Measurements from ENCODE around the gene MLIP. TPM values are rescaled to one million over a fixed set of nuclear protein-coding genes. Genes with fewer than 3 reads are reported as not detected.

Gene MLIP
- polyA plus RNA-seq, 4 donors: 0.25 to 1.3 (median 0.78) TPM

DNA sequence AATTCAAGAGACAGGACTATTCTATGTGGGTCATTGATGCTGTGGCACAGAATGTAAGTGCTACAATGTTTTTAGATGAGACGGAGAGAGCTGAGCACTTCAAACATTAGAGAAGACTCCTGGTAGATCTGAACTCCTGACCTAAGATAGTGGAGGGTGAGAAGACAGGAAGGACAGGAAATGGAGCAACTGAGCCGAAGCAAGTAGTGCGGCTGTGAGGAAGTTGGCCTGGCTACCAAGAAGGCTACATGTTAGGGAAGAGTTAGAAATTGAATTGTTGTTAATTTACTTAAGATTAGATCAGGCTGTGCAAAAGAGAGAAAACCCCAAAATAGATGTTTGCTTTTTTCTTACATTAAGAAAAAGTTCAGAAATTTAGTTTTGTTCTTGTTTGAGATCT, 14.4 kb upstream of the MLIP start:
- DNase-seq (ENCODE audit: low read depth in 4 of 4, low spot score in 3 of 4): no peak

- no peak for DNase-seq (ENCODE audit: low read depth in 4 of 4, low spot score in 3 of 4)
Observed at GRCh38 chr6:54097753-54098152, 13.5 kb upstream of the MLIP start.

- no peak for DNase-seq (ENCODE audit: low read depth in 4 of 4, low spot score in 3 of 4)
Observed at GRCh38 chr6:54098450-54099044, 12.7 kb upstream of the MLIP start.

- DNase-seq (ENCODE audit: low read depth in 4 of 4, low spot score in 3 of 4): no peak
Observed at GRCh38 chr6:54099225-54099624, 12.0 kb upstream of the MLIP start.

DNA sequence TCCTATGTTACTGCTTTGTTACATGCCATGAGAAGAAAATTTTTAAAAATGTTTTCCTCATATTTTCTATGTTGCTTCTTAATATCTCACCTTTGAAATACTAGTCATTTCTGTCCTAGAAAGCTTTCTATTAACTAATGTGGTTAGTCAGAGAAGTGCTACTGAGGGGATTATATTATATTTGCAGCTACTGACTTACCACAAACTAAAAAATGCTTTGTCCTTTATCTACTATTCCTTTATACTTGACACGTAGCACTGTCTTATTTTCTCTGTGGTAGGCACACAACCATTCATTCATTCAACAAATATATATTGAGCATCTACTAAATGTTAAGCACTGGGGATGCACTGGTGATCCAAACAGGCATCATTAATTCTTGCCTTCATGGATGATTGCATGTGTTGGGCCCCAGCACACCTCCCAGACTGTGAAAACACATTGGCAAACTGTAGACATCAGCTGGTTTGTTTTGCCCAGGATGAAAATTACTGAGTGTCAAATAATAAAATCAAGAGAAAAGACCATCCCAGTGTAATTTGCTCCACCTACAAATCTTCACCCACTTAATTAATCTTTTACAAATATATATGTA, 10.7 kb upstream of the MLIP start:
- DNase-seq (ENCODE audit: low read depth in 4 of 4, low spot score in 3 of 4): no peak

DNA sequence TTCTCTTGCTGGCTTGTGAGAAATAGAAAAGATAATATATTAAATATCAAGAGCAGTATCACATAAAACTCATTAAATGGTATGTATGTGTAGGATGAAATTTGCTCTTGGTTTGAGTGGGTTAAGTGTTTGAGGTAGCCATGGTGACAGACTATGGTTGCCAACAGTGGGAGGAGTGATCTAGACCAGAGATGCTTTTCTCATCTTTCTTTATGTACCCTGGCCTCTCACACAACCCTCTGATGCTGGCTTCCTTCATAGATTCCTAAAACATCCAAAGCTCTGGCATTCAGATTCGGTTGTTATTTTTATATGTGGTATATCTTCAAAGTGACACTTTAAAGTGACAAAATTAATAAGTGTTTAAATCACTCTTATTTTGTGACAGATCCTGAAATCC, 9.0 kb upstream of the MLIP start:
- no peak for DNase-seq (ENCODE audit: low read depth in 4 of 4, low spot score in 3 of 4)

DNA sequence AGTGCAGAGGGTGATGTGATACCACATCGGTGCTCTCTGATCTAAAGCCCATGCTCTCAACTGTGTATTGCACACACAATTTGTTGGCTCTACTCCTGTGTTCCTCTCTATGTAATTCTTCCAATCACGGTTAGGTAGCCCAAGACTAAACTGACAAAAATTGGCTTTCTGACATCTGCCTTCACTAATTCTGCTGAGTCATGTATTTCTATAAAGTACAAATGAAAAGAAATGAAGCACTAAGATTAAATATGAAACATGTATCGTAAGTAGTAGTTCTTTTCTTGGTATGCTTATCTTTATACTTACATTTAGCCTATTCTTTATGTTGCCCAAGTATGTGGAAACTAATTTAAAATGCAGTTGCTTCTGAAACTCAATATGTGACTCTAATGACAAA, 7.7 kb upstream of the MLIP start:
- no peak for DNase-seq (ENCODE audit: low read depth in 4 of 4, low spot score in 3 of 4)

- no peak for DNase-seq (ENCODE audit: low read depth in 4 of 4, low spot score in 3 of 4)
Observed at GRCh38 chr6:54106727-54107126, 4.5 kb upstream of the MLIP start.

DNA sequence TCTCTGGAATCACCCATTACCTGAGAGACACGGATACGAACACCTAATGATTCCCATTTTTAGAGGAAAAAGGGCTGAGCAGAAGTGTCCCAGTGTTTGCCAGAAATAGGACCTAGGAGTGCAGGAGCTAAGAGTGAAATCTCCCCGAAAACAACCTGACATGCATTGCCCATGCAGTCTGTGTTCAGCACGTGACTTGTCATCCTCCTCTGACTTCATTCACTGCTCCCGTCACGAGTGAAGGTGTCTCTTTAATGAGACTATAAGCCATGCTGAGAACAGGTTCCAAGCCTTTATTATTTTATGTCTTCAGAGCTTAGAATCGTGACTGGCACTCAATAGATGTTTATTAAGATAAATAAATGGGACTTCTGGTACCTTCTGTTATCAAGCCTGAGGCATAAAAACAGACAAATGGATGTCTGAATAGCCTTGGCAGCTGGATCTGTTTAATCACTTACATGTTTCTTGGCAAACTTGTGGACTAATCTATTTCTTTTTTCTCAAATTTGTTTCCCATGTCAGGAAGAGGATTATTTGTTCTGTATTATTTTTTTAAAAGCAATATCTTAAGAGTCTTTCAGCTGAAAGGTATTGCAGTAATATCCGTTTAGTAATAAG, 3.7 kb upstream of the MLIP start:
- no peak for DNase-seq (ENCODE audit: low read depth in 4 of 4, low spot score in 3 of 4)

DNA sequence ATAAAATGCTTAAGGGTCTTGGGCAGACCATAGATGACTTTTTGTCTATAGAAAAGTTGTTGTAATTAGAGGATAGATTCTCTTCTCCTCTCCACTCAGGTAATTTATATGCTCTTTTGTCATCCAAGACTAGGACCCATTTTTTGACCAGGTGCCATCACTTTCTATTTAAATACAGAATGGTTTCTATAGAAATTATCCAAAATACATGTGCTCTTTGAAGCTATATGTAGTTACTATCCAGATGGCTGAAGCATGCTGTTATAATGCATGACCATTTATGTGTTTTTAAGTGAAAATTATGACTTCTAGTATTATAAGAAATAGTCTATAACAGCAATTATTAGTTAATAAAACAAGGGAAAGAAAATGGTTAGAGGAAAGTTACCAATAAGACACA, 3.0 kb upstream of the MLIP start:
- no peak for DNase-seq (ENCODE audit: low read depth in 4 of 4, low spot score in 3 of 4)

GRCh38 chr6:54109586-54109985, 1.7 kb upstream of the MLIP start:
- DNase-seq (ENCODE audit: low read depth in 4 of 4, low spot score in 3 of 4): no peak

DNA sequence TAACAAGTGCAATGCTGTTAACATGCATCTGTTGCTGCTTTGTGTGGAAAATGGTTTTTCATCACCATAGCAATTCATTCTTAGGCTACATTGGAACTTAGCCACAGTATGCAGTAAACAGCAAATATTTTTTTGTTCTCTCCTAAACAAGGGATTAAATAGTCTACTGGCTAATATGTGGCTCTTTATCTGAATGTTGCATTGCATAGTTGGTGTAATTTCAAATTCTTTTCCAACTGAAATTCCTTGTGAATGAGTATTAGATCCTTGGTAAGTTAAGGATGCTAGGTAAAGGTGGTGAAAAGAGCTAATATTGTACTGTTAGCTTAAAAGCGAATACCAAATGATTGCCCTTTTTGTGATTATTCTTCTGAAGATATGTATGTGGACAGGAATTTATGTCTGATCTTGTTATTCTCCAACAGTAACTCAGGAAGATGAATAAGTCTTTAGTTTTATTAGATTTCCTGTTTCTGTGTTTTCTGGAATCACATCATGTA, 958 bp downstream of the MLIP start:
- DNase-seq (ENCODE audit: low read depth in 4 of 4, low spot score in 3 of 4): no peak

GRCh38 chr6:54114991-54115390, 3.7 kb downstream of the MLIP start:
- no peak for DNase-seq (ENCODE audit: low read depth in 4 of 4, low spot score in 3 of 4)

GRCh38 chr6:54115966-54116365, 4.7 kb downstream of the MLIP start:
- DNase-seq (ENCODE audit: low read depth in 4 of 4, low spot score in 3 of 4): no peak

- DNase-seq (ENCODE audit: low read depth in 4 of 4, low spot score in 3 of 4): no peak
Observed at GRCh38 chr6:54118117-54118516, 6.9 kb downstream of the MLIP start.

DNA sequence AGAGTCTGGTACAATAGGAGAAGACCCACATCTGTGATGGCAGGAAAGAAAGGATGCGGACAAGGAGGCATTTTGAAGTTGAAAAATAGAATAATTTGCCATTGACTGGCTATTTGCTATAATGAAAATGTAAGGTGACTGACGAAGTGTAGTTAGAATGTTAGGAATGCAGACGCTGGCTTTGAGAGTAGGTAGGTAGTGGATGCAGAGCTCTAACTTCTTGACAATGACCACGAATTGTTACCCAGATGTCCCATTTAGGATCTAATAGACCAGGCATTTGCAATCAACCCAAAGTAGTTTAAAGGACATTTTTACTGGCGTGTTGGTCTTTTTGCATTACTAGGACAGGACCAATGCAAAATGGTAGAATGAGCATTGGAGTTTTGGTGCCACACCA, 14.2 kb downstream of the MLIP start:
- DNase-seq (ENCODE audit: low read depth in 4 of 4, low spot score in 3 of 4): no peak

- no peak for DNase-seq (ENCODE audit: low read depth in 4 of 4, low spot score in 3 of 4)
Observed at GRCh38 chr6:54130179-54130578, 18.9 kb downstream of the MLIP start.

GRCh38 chr6:54132587-54132986, 21.3 kb downstream of the MLIP start:
- no peak for DNase-seq (ENCODE audit: low read depth in 4 of 4, low spot score in 3 of 4)

GRCh38 chr6:54133186-54133585, 21.9 kb downstream of the MLIP start:
- DNase-seq (ENCODE audit: low read depth in 4 of 4, low spot score in 3 of 4): no peak

GRCh38 chr6:54134935-54135334, 23.7 kb downstream of the MLIP start:
- no peak for DNase-seq (ENCODE audit: low read depth in 4 of 4, low spot score in 3 of 4)

- peak in 2 of 4 donors; percentile 12 to 22 for DNase-seq (ENCODE audit: low read depth in 4 of 4, low spot score in 3 of 4)
Observed at GRCh38 chr6:54135665-54136369, 24.6 kb downstream of the MLIP start.

- no peak for DNase-seq (ENCODE audit: low read depth in 4 of 4, low spot score in 3 of 4)
Observed at GRCh38 chr6:54138795-54139194, 27.6 kb downstream of the MLIP start.

Measured in right renal pelvis (tissue), 4 donors.